ENCODE data around the gene KIF12. TPM values are rescaled to one million over a fixed set of nuclear protein-coding genes. Genes with fewer than 3 reads are reported as not detected.

Gene KIF12
- total RNA-seq, 1 donor from 2014 or later: not detected

DNA sequence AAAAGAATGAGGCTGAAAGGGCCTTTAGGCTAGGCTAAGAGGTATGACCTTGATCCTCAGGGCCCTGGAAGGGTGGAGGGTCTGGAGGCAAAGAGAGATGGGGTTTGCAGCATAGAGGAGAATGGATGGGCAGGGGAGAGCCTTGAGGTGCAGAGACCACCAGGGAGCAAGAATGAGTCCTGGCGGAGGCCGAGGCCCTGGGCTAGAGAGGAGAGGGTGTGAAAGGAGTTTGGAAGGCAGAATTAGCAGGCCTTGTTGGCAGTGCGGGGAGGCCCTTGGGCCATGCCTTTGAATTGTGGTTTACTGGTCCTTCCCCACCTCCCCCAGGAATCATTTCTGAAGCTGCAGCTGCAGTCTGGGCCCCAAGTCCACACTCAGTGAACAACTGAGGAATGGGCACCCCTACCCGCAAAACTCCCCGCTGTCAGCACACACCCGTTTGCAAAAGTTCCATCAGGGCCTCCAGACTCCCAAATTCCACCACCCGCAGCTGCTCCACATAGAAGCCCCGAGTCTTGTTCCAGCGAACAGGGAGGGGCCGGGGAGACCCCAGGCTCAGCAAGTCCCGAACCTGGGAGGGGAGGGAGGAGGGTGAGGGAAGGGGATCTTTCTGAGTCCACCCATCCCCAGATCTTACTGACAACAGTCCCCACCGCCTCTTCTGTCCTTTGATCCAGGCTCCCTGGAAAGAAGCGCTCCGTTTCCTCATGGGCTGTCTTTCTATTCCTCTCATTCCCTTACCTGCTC is 2.1 kb downstream of the KIF12 start:
- TF ChIP-seq POLR2A (IDR thresholded peaks at IDR 0.05): no peak
- TF ChIP-seq POLR2AphosphoS5 (IDR thresholded peaks at IDR 0.05; ENCODE audit: insufficient read depth in 1 of 2, low read depth in 1 of 2): no peak
- TF ChIP-seq CTCF (IDR thresholded peaks at IDR 0.05): no peak
- H3K27me3 ChIP-seq: no peaks in the 10 kb centered on the region
- peaks cover 22% of the 10 kb centered on the region for H3K4me1 ChIP-seq
- H3K9me3 ChIP-seq: no peaks in the 10 kb centered on the region
- intact Hi-C loops (cut with DNase I): no loop called here
- H3K27ac ChIP-seq: no peak overlapping the region
- H3K4me3 ChIP-seq: no peak overlapping the region
- no peak for DNase-seq (ENCODE audit: extremely low spot score in 2 of 2)
- H3K36me3 ChIP-seq: no peaks in the 10 kb centered on the region

DNA sequence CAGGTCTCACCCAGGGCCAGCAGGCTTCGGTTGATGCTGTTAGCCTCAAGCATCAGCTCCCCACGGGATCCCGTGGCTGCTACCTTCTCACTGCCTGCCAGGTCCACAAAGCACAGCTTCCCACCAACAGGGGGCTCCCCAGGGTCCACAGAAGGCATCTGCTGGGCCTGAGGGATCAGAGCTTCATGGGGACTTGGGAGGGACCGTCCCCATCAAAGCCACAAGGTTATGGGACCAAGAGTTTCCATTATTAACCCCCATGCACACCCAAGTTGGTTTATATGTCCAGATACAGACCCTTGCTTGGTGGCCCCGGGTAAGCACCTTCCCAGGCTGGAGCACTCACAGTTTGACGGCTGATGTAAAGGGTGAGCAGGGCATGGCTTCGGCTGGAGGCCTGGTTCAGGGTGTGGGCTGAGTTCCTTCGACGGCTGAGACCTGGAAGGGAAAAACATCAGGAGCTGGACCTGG is 3.0 kb downstream of the KIF12 start:
- H3K27me3 ChIP-seq: no peaks in the 10 kb centered on the region

DNA sequence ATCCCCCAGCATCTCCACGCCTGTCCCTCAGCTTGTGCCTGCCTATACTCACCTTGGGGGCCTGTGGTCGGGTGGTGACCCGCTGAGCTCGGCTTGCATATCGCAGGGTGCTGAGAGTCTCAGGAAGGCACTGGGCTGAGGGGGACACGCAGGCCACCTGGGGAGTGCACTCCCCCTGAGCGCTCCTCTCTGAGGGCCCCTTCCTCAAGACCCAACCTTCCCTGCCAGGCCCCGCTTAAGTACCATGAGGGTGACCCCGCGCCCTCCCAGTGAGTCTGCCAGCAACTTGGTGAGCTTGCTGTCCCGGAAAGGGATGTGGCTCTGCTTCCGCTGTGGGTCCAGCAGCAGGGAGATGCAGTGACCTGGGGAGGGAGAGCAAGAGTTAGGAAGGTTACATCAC is 4.1 kb downstream of the KIF12 start:
- TF ChIP-seq POLR2A (IDR thresholded peaks at IDR 0.05) (no peak), CTCF (IDR thresholded peaks at IDR 0.05) (no peak), POLR2AphosphoS5 (IDR thresholded peaks at IDR 0.05; ENCODE audit: insufficient read depth in 1 of 2, low read depth in 1 of 2) (no peak)
- Histone ChIP-seq H3K36me3 (no peaks in the 10 kb centered on the region), H3K27me3 (no peaks in the 10 kb centered on the region), H3K4me1 (peaks cover 22% of the 10 kb centered on the region), H3K9me3 (no peaks in the 10 kb centered on the region), H3K27ac (no peak overlapping the region), H3K4me3 (no peak overlapping the region)
- intact Hi-C loops (cut with DNase I): no loop called here
- no peak for DNase-seq (ENCODE audit: extremely low spot score in 2 of 2)

More for the DNA sequence above, 3.0 kb downstream of the KIF12 start:
- intact Hi-C loops (cut with DNase I): no loop called here
- H3K9me3 ChIP-seq: no peaks in the 10 kb centered on the region
- TF ChIP-seq CTCF (IDR thresholded peaks at IDR 0.05): no peak
- H3K36me3 ChIP-seq: no peaks in the 10 kb centered on the region
- peaks cover 22% of the 10 kb centered on the region for H3K4me1 ChIP-seq
- no peak overlapping the region for H3K27ac ChIP-seq
- DNase-seq (ENCODE audit: extremely low spot score in 2 of 2): no peak
- H3K4me3 ChIP-seq: no peak overlapping the region

GRCh38 chr9:114093761-114094505 is 5.2 kb downstream of the KIF12 start:
- intact Hi-C loops (cut with DNase I): no loop called here
- no peaks in the 10 kb centered on the region for H3K27me3 ChIP-seq

More at GRCh38 chr9:114093761-114094505, 5.2 kb downstream of the KIF12 start:
- H3K36me3 ChIP-seq: no peaks in the 10 kb centered on the region
- peaks cover 18% of the 10 kb centered on the region for H3K4me1 ChIP-seq
- TF ChIP-seq CTCF (IDR thresholded peaks at IDR 0.05): no peak
- no peak for TF ChIP-seq POLR2AphosphoS5 (IDR thresholded peaks at IDR 0.05; ENCODE audit: insufficient read depth in 1 of 2, low read depth in 1 of 2)
- TF ChIP-seq POLR2A (IDR thresholded peaks at IDR 0.05): no peak
- no peak overlapping the region for H3K4me3 ChIP-seq
- H3K27ac ChIP-seq: no peak overlapping the region
- DNase-seq (ENCODE audit: extremely low spot score in 2 of 2): no peak
- H3K9me3 ChIP-seq: no peaks in the 10 kb centered on the region
